HCT116 (cell line): ENCODE data around the gene WDR88. TPM values are rescaled to one million over a fixed set of nuclear protein-coding genes. Genes with fewer than 3 reads are reported as not detected.

Experiments
- ATAC-seq: fragments of 200-7000 bp; cut with Tn5 transposase; 2 replicates; pipeline ENCODE4 v1.9.1; 2020; ENCODE audit warnings: mild to moderate bottlenecking, moderate library complexity
- BruUV-seq: library from RNA; stranded (reverse); fragments of 400-500 nt; replicated peaks from 2 replicates; lab custom pipeline; 2021; lab: Mats Ljungman, UMichigan
- CTCF ChIA-PET: fragments of 300-600 bp; sonication (Branson Sonifier 250); formaldehyde crosslinking; loops from one replicate; lab custom pipeline; 2021; ENCODE audit warnings: antibody characterized with exemption; lab: Charles Lee
- POLR2A ChIA-PET: fragments of 300-600, 350-600 bp; sonication (Branson Sonifier 250); formaldehyde crosslinking; loops from one replicate; lab custom pipeline; 2021; ENCODE audit warnings: antibody characterized with exemption; lab: Charles Lee
- RAD21 ChIA-PET, 2 experiments: fragments of 300-600 bp; sonication (Branson Sonifier 250); formaldehyde crosslinking; loops; one replicate each; lab custom pipeline; 2023; ENCODE audit warnings: low total read pairs in 2 of 2; ENCODE audit not compliant: uncharacterized antibody in 2 of 2, unreplicated experiment in 2 of 2, low non-redundant PET in 1 of 2; lab: Charles Lee
- DNase-seq: peaks from one replicate; pipeline ENCODE4 v3.0.0-alpha.2; 2010; ENCODE audit warnings: low read depth, low spot score
- H2AFZ ChIP-seq: fragments of 200-600 bp; shearing (Covaris generic), sonication (generic); 2 replicates; pipeline ENCODE4 v1.6.1; 2017; ENCODE audit warnings: low read depth, mixed run types, mixed read lengths, antibody characterized with exemption, low read length; ENCODE audit not compliant: poor library complexity, severe bottlenecking
- H3K27ac ChIP-seq: 2 replicates; pipeline ENCODE4 v1.5.1; 2012; ENCODE audit warnings: low read depth, low read length
- H3K27me3 ChIP-seq: fragments of 200-600 bp; sonication (generic); 2 replicates; pipeline ENCODE4 v1.6.1; 2016; ENCODE audit warnings: mixed run types, low read length, mixed read lengths; ENCODE audit not compliant: insufficient read depth
- H3K36me3 ChIP-seq, 2 experiments: fragments of 200-500 bp in 1 of 2; fragments of 200-600 bp in 1 of 2; sonication (Bioruptor generic) in 1 of 2; sonication (generic) in 1 of 2; 2 replicates each; pipeline versions ENCODE4 v1.5.1 to v1.6.1; 2014 to 2016; ENCODE audit warnings: low read length in 2 of 2, inconsistent platforms in 1 of 2, mixed read lengths in 1 of 2, mixed run types in 1 of 2; ENCODE audit not compliant: insufficient read depth in 2 of 2, control insufficient read depth in 1 of 2
- H3K4me1 ChIP-seq, 2 experiments: fragments of 200-600 bp in 1 of 2; sonication (generic) in 1 of 2; 2 replicates each; pipeline versions ENCODE4 v1.5.1 to v1.6.1; 2012 to 2017; ENCODE audit warnings: low read length in 2 of 2, inconsistent platforms in 1 of 2, mild to moderate bottlenecking in 1 of 2, mixed read lengths in 1 of 2, mixed run types in 1 of 2, moderate library complexity in 1 of 2; ENCODE audit not compliant: insufficient read depth in 2 of 2, control insufficient read depth in 1 of 2
- H3K4me2 ChIP-seq: fragments of 200-600 bp; sonication (generic); 2 replicates; pipeline ENCODE4 v1.6.1; 2017; ENCODE audit warnings: mixed run types, low read length, mixed read lengths
- H3K4me3 ChIP-seq, 2 experiments: fragments of 200-600 bp in 1 of 2; sonication (generic) in 1 of 2; replicated peaks in 1 of 2; 2 replicates each; pipeline ENCODE4 v1.5.1; 2011 to 2016; ENCODE audit warnings: low read length in 2 of 2, control low read depth in 1 of 2, low read depth in 1 of 2, mild to moderate bottlenecking in 1 of 2, mixed read lengths in 1 of 2, mixed run types in 1 of 2
- H3K79me2 ChIP-seq: fragments of 200-600 bp; sonication (generic); 2 replicates; pipeline ENCODE4 v1.6.1; 2017; ENCODE audit warnings: mild to moderate bottlenecking, mixed run types, low read length, moderate library complexity, mixed read lengths; ENCODE audit not compliant: insufficient read depth
- H3K9ac ChIP-seq: fragments of 200-600 bp; sonication (generic); 2 replicates; pipeline ENCODE4 v1.6.1; 2016; ENCODE audit warnings: low read length, mixed read lengths
- H3K9me2 ChIP-seq: fragments of 200-600 bp; sonication (generic), shearing (Covaris generic); 2 replicates; pipeline ENCODE4 v1.6.1; 2017; ENCODE audit warnings: mixed run types, mild to moderate bottlenecking, moderate library complexity; ENCODE audit not compliant: insufficient read depth
- H3K9me3 ChIP-seq, 2 experiments: fragments of 200-500 bp in 1 of 2; fragments of 200-600 bp in 1 of 2; sonication (Bioruptor generic) in 1 of 2; sonication (generic) in 1 of 2; 2 replicates each; pipeline ENCODE4 v1.6.1; 2014 to 2017; ENCODE audit warnings: low read length in 2 of 2, mixed read lengths in 2 of 2, inconsistent platforms in 1 of 2, low read depth in 1 of 2, mild to moderate bottlenecking in 1 of 2, mixed run types in 1 of 2, moderate library complexity in 1 of 2; ENCODE audit not compliant: control insufficient read depth in 1 of 2, insufficient read depth in 1 of 2
- H4K20me1 ChIP-seq: fragments of 200-600 bp; sonication (generic), shearing (Covaris generic); 2 replicates; pipeline ENCODE4 v1.6.1; 2017; ENCODE audit warnings: mixed run types, mild to moderate bottlenecking, moderate library complexity; ENCODE audit not compliant: insufficient read depth
- EGR1 ChIP-seq: IDR thresholded peaks from 2 replicates; pipeline ENCODE4 v1.6.1; 2012; ENCODE audit warnings: low read depth
- ELF1 ChIP-seq: IDR thresholded peaks from 2 replicates; pipeline ENCODE4 v1.6.1; 2012; ENCODE audit warnings: low read depth, borderline replicate concordance
- EZH2phosphoT487 ChIP-seq: fragments of 200-600 bp; IDR thresholded peaks from 2 replicates; pipeline ENCODE4 v1.6.1; 2018; ENCODE audit warnings: antibody characterized with exemption, borderline replicate concordance
- FOSL1 ChIP-seq: IDR thresholded peaks from 2 replicates; pipeline ENCODE4 v1.6.1; 2012; ENCODE audit warnings: low read depth
- TCF7L2 ChIP-seq: IDR thresholded peaks from 2 replicates; pipeline ENCODE4 v1.7.0; 2011; ENCODE audit warnings: borderline replicate concordance, inconsistent platforms; ENCODE audit not compliant: insufficient read depth, insufficient read length; ENCODE audit errors: extremely low read depth
- YY1 ChIP-seq: IDR thresholded peaks from 2 replicates; pipeline ENCODE4 v1.6.1; 2011; ENCODE audit warnings: low read length, low read depth, moderate library complexity, mild to moderate bottlenecking; ENCODE audit not compliant: insufficient replicate concordance; ENCODE audit errors: extremely low read depth
- ZFX ChIP-seq: fragments of 450-650 bp; IDR thresholded peaks from 2 replicates; pipeline ENCODE4 v1.6.1; 2017
- intact Hi-C: fragments of 100-400 bp; cut with micrococcal nuclease; formaldehyde crosslinking; loops from 2 replicates; pipeline ENCODE4 v1.10.0; 2022
- total RNA-seq: library from RNA; stranded (reverse); gene quantifications from one replicate; pipeline ENCODE4 v1.2.1, GENCODE V29; 2021; ENCODE audit not compliant: unreplicated experiment
- TF ChIP-seq, protein P1 (sequence below), 3 experiments: fragments of 200-600 bp in 1 of 3; sonication (generic) in 1 of 3; IDR thresholded peaks in 2 of 3; conservative IDR thresholded peaks in 1 of 3; 2 replicates each; pipeline ENCODE4 v1.5.1; 2012 to 2017; ENCODE audit warnings: low read depth in 2 of 3, low read length in 2 of 3, antibody characterized with exemption in 1 of 3, borderline replicate concordance in 1 of 3, control low read depth in 1 of 3, mild to moderate bottlenecking in 1 of 3, mixed read lengths in 1 of 3, mixed run types in 1 of 3, moderate library complexity in 1 of 3; ENCODE audit not compliant: insufficient read depth in 1 of 3
- TF ChIP-seq, protein P2 (sequence below): IDR thresholded peaks from 2 replicates; pipeline ENCODE4 v1.6.1; 2012

Gene WDR88
- total RNA-seq, 1 experiment from 2014 or later, result not detected

DNA sequence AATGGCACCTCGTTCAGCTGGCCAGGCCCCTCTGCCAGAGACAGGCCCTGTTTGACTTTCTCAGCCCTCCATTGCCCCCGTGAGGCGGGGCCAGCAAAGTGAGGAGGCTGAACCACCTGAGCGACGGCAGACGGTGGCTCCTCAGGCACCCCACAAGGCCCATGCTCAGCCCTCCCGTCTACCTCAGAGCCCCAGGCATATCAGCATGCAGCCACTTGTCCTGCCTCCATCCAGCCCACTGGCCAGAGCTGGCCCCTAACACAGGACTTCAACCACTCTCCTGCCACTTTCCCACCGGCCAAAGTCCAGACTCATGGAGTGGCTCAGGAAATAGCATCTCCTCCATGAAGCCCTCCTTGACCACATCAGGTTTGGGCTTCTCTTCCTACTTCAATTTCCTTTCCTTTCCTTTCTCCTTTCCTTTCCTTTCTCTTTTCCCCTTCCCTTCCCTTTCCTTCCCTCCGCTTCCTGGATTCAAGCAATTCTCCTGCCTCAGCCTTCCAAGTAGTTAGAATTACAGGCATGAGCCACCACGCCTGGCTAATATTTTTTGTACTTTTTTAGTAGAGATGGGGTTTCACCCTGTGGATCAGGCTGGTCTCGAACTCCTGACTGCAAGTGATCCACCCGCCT lies 84.4 kb downstream of the WDR88 start (continued):
- no peak for TF ChIP-seq TCF7L2
- TF ChIP-seq EZH2phosphoT487, result no peak

DNA sequence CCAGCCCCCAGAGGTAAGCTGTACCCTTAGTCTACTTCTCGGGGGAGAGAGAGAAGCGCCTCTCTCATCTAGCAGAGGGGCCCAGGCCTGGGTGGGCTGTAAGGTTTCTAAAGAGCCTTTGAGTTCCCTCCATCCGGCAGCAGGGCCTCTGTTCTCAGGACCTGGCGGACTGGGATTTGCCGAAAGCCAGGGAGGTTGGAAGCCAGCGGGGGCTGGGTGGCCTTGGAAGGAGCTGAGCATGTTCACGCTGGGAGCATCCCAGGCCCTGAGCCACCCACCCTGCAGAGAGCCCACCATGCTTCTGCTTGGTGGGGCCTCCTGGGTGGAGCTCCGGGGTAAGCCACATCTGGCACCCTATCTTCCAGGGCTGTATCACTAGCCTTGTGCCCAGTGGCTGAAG lies 86.0 kb downstream of the WDR88 start:
- Histone ChIP-seq H2AFZ (no peak overlapping the region), H3K36me3 (no peaks in the 10 kb centered on the region), H3K27ac (no peak overlapping the region)
- TF ChIP-seq, protein P1, sequence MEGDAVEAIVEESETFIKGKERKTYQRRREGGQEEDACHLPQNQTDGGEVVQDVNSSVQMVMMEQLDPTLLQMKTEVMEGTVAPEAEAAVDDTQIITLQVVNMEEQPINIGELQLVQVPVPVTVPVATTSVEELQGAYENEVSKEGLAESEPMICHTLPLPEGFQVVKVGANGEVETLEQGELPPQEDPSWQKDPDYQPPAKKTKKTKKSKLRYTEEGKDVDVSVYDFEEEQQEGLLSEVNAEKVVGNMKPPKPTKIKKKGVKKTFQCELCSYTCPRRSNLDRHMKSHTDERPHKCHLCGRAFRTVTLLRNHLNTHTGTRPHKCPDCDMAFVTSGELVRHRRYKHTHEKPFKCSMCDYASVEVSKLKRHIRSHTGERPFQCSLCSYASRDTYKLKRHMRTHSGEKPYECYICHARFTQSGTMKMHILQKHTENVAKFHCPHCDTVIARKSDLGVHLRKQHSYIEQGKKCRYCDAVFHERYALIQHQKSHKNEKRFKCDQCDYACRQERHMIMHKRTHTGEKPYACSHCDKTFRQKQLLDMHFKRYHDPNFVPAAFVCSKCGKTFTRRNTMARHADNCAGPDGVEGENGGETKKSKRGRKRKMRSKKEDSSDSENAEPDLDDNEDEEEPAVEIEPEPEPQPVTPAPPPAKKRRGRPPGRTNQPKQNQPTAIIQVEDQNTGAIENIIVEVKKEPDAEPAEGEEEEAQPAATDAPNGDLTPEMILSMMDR (IDR thresholded peaks at IDR 0.05 in 2 of 3, conservative IDR thresholded peaks at IDR 0.05 in 1 of 3; ENCODE audit: borderline replicate concordance in 1 of 3, insufficient read depth in 1 of 3, low read depth in 2 of 3, low read length in 2 of 3), result no peak
- TF ChIP-seq ELF1 (no peak), ZFX (no peak), YY1 (no peak), FOSL1 (no peak), EGR1 (no peak)
- TF ChIP-seq, protein P2, sequence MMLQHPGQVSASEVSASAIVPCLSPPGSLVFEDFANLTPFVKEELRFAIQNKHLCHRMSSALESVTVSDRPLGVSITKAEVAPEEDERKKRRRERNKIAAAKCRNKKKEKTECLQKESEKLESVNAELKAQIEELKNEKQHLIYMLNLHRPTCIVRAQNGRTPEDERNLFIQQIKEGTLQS, result no peak
- TF ChIP-seq, all 23 proteins: peak for 0
- no peaks in the 10 kb centered on the region for H3K9me2 ChIP-seq
- BruUV-seq, result no TSS peak
- DNase-seq, result no peak
- H3K4me3 ChIP-seq, result no peak overlapping the region
- CTCF ChIA-PET, result no interaction called here
- H3K79me2 ChIP-seq, result no peaks in the 10 kb centered on the region
- ATAC-seq, result no peak
- H3K4me2 ChIP-seq, result no peak overlapping the region
- no peaks in the 10 kb centered on the region for H4K20me1 ChIP-seq
- POLR2A ChIA-PET, result no interaction called here
- no peaks in the 10 kb centered on the region for H3K27me3 ChIP-seq
- H3K9me3 ChIP-seq, result no peaks in the 10 kb centered on the region
- intact Hi-C loops, result no loop called here
- no peak overlapping the region for H3K9ac ChIP-seq
- no peaks in the 10 kb centered on the region for H3K4me1 ChIP-seq
- RAD21 ChIA-PET, result no interaction called here
